GM19397 (cell line): ENCODE results near the gene NRXN2.

Experiments used
- ATAC-seq: cut with Tn5 transposase; IDR thresholded peaks from one replicate; pipeline ENCODE4 v1.9.1; 2021; ENCODE audit warnings: mild to moderate bottlenecking, moderate library complexity; ENCODE audit not compliant: unreplicated experiment

Gene NRXN2

GRCh38 chr11:64556721-64557250 lies 166.2 kb downstream of the NRXN2 start:
- ATAC-seq = no peak
